ENCODE results near the gene DBX1. TPM values are rescaled to one million over a fixed set of nuclear protein-coding genes. Genes with fewer than 3 reads are reported as not detected.

The DBX1 gene
- total RNA-seq, 4 donors from 2014 or later: not detected

GRCh38 chr11:20114588-20114987, 45.7 kb downstream of the DBX1 start:
- Histone ChIP-seq H3K36me3 (no peaks in the 10 kb centered on the region), H3K4me1 (no peaks in the 10 kb centered on the region), H3K4me3 (no peak overlapping the region), H3K9me3 (no peaks in the 10 kb centered on the region), H3K27ac (no peak overlapping the region), H3K27me3 (no peaks in the 10 kb centered on the region)
- TF ChIP-seq POLR2A (IDR thresholded peaks at IDR 0.05): no peak
- TF ChIP-seq CTCF (IDR thresholded peaks at IDR 0.05): no peak
- intact Hi-C loops (cut with DNase I; ENCODE audit: low total_unique reads): loop anchor here (10.0 kb wide), 1 partner anchor 60 kb away; no protein-coding TSS in a partner anchor
- no peak for DNase-seq

GRCh38 chr11:20113149-20113438, 47.2 kb downstream of the DBX1 start:
- H3K4me3 ChIP-seq: no peak overlapping the region
- no peaks in the 10 kb centered on the region for H3K9me3 ChIP-seq
- H3K36me3 ChIP-seq: no peaks in the 10 kb centered on the region
- peak overlapping the region; percentile 84 to 91 for H3K27ac ChIP-seq
- no peaks in the 10 kb centered on the region for H3K4me1 ChIP-seq
- no peak for DNase-seq
- TF ChIP-seq POLR2A (IDR thresholded peaks at IDR 0.05): no peak
- TF ChIP-seq CTCF (IDR thresholded peaks at IDR 0.05): no peak
- intact Hi-C loops (cut with DNase I; ENCODE audit: low total_unique reads): loop anchor here (10.0 kb wide), 1 partner anchor 58 kb away; no protein-coding TSS in a partner anchor
- no peaks in the 10 kb centered on the region for H3K27me3 ChIP-seq

GRCh38 chr11:20112291-20113148, 47.8 kb downstream of the DBX1 start:
- intact Hi-C loops (cut with DNase I; ENCODE audit: low total_unique reads): loop anchor here (10.0 kb wide), 1 partner anchor 58 kb away; no protein-coding TSS in a partner anchor
- Histone ChIP-seq H3K36me3 (no peaks in the 10 kb centered on the region), H3K27ac (peak overlapping the region; percentile 84 to 91), H3K4me1 (no peaks in the 10 kb centered on the region), H3K27me3 (no peaks in the 10 kb centered on the region), H3K9me3 (no peaks in the 10 kb centered on the region), H3K4me3 (no peak overlapping the region)
- peak in 1 of 2 donors; percentile 20 for TF ChIP-seq POLR2A (IDR thresholded peaks at IDR 0.05)
- TF ChIP-seq CTCF (IDR thresholded peaks at IDR 0.05): peak in 1 of 4 experiments; percentile 3
- peak; percentile 79 to 87 for DNase-seq

GRCh38 chr11:20111871-20112270, 48.4 kb downstream of the DBX1 start:
- Histone ChIP-seq H3K27me3 (no peaks in the 10 kb centered on the region), H3K4me3 (no peak overlapping the region), H3K4me1 (no peaks in the 10 kb centered on the region), H3K36me3 (no peaks in the 10 kb centered on the region), H3K27ac (peak overlapping the region; percentile 84 to 91), H3K9me3 (no peaks in the 10 kb centered on the region)
- no peak for DNase-seq
- intact Hi-C loops (cut with DNase I; ENCODE audit: low total_unique reads): loop anchor here (10.0 kb wide), 1 partner anchor 57 kb away; no protein-coding TSS in a partner anchor
- TF ChIP-seq CTCF (IDR thresholded peaks at IDR 0.05) (no peak), POLR2A (IDR thresholded peaks at IDR 0.05) (no peak)
